ENCODE measurements around the gene SOX4.

Gene SOX4

GRCh38 chr6:21612067-21612745, 18.7 kb downstream of the SOX4 start:
- DNase-seq (ENCODE audit: low read depth in 4 of 4, low spot score in 1 of 4), result no peak

GRCh38 chr6:21613809-21614208, 20.3 kb downstream of the SOX4 start:
- no peak for DNase-seq (ENCODE audit: low read depth in 4 of 4, low spot score in 1 of 4)

GRCh38 chr6:21614226-21614625, 20.7 kb downstream of the SOX4 start:
- no peak for DNase-seq (ENCODE audit: low read depth in 4 of 4, low spot score in 1 of 4)

- no peak for DNase-seq (ENCODE audit: low read depth in 4 of 4, low spot score in 1 of 4)
Measured at GRCh38 chr6:21615504-21615903, 22.0 kb downstream of the SOX4 start.

- no peak for DNase-seq (ENCODE audit: low read depth in 4 of 4, low spot score in 1 of 4)
Measured at GRCh38 chr6:21616005-21616404, 22.5 kb downstream of the SOX4 start.

GRCh38 chr6:21625642-21626041, 32.1 kb downstream of the SOX4 start:
- no peak for DNase-seq (ENCODE audit: low read depth in 4 of 4, low spot score in 1 of 4)

GRCh38 chr6:21626756-21627155, 33.2 kb downstream of the SOX4 start:
- no peak for DNase-seq (ENCODE audit: low read depth in 4 of 4, low spot score in 1 of 4)

- DNase-seq (ENCODE audit: low read depth in 4 of 4, low spot score in 1 of 4), result no peak
Measured at GRCh38 chr6:21628160-21628559, 34.6 kb downstream of the SOX4 start.

GRCh38 chr6:21633511-21634109, 40.1 kb downstream of the SOX4 start:
- no peak for DNase-seq (ENCODE audit: low read depth in 4 of 4, low spot score in 1 of 4)

- no peak for DNase-seq (ENCODE audit: low read depth in 4 of 4, low spot score in 1 of 4)
Measured at GRCh38 chr6:21634582-21634981, 41.0 kb downstream of the SOX4 start.

GRCh38 chr6:21636876-21637275, 43.3 kb downstream of the SOX4 start:
- no peak for DNase-seq (ENCODE audit: low read depth in 4 of 4, low spot score in 1 of 4)

- no peak for DNase-seq (ENCODE audit: low read depth in 4 of 4, low spot score in 1 of 4)
Measured at GRCh38 chr6:21639316-21639715, 45.8 kb downstream of the SOX4 start.

Data from stimulated activated CD4-positive, alpha-beta T cell treated with anti-CD3 and anti-CD28 coated beads, Interleukin-1b, Interleukin-23, amount 100 ng/mL, for 24 hours (primary cell).